Measurements from ENCODE around the gene NARF.
A peak's percentile ranks its signal among the peaks of the same experiment; 100 is the strongest.
"Not testable (repeated sequence)": the region's sequence is repeated elsewhere in the genome, so short reads cannot be mapped to it uniquely, and the experiment has no call there.

NARF gene

DNA sequence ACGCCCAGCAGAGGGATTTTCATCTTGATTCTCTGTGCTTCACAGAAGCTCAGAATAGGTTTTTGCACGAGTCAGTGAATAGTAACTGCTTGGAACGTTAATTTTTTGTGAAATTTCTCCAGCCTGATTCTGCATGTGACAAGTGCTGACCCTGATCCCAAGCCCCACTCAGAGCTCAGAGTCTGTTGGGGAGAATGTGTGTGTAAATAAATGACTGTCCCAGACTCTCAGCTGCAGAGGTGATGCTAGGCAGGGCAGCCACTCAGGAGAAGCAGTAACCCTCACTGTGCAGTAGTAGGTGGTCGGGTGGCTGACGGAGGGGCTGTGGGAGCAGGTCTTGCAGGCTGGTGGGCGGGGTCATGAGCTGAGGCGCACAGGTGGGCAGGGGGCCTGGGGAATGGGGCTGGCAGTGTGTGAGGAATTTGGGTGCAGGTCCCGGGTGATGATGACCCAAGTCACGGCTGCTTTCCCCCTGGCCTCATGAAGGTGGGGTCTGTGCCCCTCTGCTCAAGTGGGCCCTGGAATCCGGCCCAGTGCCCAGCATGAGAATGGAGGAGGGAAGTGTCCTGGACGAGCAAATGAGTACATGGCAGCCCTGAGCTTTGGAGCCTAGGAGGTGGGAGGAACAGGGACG, 44.7 kb downstream of the NARF start:
- DNase-seq (ENCODE audit: low spot score), result no peak

- no peak for DNase-seq (ENCODE audit: low spot score)
These were observed 45.3 kb downstream of the NARF start for GRCh38 chr17:82503728-82504308.

DNA sequence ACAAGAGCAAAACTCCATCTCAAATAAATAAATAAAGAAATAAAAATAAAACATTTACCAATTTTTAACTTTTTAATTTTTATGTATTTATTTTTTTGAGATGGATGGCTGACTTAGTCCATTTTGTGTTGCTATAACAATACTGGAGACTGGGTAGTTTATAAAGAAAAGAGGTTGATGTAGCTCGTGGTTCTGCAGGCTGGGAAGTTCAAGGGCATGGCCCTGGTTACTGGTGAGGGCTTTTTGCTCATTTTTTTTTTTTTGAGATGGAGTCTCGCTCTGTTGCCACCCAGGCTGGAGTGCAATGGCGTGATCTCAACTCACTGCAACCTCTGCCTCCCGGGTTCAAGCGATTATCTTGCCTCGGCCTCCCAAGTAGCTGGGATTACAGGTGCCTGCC, 46.8 kb downstream of the NARF start:
- no peak for DNase-seq (ENCODE audit: low spot score)

GRCh38 chr17:82506402-82506801, 47.9 kb downstream of the NARF start:
- peak; percentile 51 for DNase-seq (ENCODE audit: low spot score)

DNA sequence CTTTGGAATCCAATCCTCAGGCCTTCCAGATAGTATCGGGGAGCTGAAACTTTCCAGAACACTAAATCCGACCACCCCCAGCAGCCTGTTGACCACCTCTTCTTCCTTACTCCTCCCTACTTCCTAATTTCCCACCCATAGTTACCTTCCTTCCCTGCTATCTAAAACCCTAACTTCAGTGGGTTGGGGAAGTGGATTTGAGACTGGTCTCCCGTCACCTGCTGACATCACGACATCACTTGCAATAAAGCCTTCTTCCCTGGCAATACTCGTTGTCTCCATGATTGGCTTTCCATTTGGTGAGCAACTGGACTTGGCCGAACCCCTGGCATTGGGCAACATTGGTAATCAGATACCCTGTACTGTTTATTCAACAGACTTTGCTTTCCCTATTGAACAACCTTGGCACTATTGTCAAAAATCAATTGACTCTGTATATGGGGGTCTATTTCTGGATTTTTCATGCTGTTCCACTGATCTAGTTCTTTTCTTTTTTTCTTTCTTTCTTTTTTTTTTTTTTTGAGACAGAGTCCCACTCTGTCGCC, 49.2 kb downstream of the NARF start:
- no peak for DNase-seq (ENCODE audit: low spot score)

DNA sequence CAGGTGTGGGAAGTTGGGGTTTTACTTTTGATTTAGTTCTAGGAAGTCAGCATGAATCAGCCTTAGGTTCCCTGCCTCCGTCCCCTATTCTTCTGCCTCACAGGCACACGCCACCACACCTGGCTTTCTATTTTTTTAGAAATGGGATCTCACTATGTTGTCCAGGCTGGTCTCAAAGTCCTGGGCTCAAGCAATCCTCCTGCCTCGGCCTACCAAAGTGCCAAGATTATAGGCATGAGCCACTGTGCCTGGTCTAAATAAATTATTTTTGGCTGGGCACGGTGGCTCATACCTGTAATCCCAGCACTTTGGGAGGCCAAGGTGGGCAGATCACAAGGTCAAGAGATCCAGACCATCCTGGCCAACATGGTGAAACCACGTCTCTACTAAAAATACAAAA, 53.1 kb downstream of the NARF start:
- not testable (repeated sequence) for DNase-seq (ENCODE audit: low spot score)

DNA sequence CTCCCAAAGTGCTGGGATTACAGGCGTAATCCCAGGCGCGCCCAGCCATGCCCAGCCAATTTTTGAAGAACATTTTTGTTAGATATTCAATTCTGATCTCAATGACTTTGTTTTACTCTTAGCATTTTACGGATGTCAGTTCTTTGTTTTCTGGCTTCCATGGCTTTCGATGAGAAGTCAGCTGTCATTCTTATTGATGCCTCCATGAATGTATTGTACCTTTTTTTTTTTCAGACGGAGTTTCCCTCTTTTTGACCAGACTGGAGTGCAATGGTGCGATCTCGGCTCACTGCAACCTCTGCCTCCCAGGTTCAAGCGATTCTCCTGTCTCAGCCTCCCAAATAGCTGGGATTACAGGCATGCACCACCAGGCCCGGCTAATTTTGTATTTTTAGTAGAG, 55.3 kb downstream of the NARF start:
- DNase-seq (ENCODE audit: low spot score), result not testable (repeated sequence)

DNA sequence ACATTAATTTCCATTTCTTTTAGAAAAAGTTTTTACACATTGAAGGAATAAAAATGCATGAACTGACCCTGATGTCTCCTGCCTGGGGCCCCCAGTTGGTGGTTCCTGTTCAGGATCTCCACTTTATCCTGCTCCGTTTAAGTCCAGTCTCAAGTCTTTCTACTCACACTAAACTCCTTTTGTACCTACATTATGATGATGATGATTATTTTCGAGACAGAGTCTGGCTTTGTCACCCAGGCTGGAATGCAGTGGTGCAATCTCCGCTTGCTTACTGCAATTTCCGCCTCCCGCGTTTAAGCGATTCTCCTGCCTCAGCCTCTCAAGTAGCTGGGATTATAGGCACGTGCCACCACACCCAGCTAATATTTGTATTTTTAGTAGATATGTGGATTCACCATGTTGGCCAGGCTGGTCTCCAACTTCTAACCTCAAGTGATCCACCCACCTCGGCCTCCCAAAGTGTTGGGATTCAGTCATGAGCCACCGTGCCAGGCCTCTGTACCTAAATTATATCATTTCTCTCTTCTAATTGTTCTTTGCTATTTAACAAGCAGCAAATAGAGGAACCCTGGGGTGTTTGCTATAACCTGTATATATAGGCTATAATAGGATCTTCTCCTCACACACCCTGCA, 58.8 kb downstream of the NARF start:
- DNase-seq (ENCODE audit: low spot score), result no peak

GRCh38 chr17:82518826-82519810, 60.6 kb downstream of the NARF start, which contains the start of gene FOXK2:
Gene FOXK2, plus strand, starts transcription at chr17:82519732. Its CDS starts 157 bp downstream, at chr17:82519889.
- DNase-seq (ENCODE audit: low spot score), result peak; percentile 100

- DNase-seq (ENCODE audit: low spot score), result peak; percentile 49
These were observed 61.7 kb downstream of the NARF start for GRCh38 chr17:82519971-82520903.

GRCh38 chr17:82524540-82524939, 66.0 kb downstream of the NARF start:
- no peak for DNase-seq (ENCODE audit: low spot score)

- no peak for DNase-seq (ENCODE audit: low spot score)
These were observed 67.2 kb downstream of the NARF start for GRCh38 chr17:82525712-82526111.

DNA sequence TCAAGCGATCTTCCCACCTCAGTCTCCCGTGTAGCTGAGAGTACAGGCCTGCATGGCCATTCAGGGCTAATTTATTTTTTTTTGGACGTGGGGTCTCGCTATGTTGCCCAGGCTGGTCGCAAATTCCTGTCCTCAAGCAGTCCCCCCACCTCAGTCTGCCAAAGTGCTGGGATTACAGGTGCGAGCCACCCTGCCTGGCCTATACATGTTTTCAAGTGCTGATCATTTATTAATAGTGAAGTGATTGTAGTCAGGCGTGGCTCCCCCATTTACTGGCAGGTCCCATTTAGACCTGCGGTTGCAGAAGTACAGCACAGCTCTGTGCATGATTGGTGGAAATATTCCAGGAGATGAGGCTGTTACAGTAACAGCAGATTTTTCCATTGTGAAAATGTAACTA, 69.4 kb downstream of the NARF start:
- DNase-seq (ENCODE audit: low spot score), result no peak

GRCh38 chr17:82528484-82529265, 70.1 kb downstream of the NARF start:
- DNase-seq (ENCODE audit: low spot score), result no peak

DNA sequence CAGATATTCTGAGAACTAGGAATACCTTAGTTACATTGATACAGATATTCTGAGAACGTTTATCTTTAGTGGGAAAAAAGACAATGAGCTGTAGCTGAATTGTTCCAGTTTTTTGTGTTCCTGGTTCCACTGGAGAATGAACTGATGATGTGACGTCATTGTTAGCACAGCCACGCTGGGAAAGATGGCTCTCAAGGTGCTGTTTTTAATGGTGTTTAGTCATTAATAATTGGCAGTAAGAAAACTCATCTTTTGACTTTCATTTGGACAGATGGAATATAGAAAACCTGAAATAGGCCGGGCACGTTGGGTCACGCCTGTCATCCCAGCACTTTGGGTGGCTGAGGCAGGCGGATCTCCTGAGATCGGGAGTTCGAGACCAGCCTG, 71.4 kb downstream of the NARF start:
- no peak for DNase-seq (ENCODE audit: low spot score)

- DNase-seq (ENCODE audit: low spot score), result no peak
These were observed 72.9 kb downstream of the NARF start for GRCh38 chr17:82531431-82531881.

DNA sequence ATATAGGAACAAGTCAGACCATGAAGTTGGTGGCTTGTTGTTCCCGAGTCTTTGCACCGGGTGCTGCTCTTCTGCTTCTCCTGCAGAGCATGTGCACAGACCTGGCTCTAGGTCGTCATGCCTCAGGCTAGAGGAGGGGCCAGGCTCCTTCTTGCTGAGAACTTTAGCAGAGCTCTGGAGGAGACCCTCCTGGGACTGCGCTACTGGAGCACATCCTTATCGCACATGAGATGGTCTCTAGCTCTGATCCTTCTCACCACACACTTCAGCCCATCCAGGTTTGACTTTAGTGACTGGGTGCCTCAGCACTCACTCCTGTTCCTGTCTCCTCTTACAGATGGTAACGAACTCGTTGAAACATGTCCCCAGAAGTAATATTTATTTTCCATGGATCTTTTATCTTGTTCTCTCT, 75.9 kb downstream of the NARF start:
- no peak for DNase-seq (ENCODE audit: low spot score)

DNA sequence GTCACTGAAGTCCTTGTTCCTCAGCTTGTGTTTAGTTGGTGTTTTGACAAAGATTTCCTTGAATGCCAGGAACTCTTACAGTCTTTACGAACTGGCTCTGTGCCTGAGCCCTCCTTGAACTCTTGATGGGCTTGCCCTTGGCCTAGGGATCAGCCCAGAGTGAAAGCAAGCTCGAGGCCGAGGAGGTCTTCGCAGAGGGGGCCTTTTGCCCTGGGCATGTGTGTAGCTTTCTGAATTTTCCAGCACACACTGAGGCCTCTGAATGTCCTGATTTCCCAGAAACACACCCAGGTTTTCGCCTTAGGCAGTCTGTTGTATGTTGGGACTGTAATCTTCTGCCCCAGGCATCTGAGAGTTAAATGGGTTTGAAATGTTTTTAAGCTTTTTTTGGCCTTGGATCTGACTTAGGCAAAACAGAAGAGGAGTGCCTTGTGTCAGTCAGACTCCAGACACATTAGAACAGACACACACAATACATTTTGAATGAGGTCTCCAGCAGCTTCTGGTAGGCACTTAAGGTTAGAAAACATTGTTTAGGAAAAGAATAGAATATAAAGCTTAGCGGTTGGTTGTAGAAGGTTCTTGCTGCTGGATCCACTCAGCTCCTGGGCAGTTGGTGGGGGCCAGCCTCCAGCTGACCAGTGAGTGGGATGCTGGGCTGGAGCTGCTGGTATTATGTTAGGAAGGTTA, 78.1 kb downstream of the NARF start:
- no peak for DNase-seq (ENCODE audit: low spot score)

DNA sequence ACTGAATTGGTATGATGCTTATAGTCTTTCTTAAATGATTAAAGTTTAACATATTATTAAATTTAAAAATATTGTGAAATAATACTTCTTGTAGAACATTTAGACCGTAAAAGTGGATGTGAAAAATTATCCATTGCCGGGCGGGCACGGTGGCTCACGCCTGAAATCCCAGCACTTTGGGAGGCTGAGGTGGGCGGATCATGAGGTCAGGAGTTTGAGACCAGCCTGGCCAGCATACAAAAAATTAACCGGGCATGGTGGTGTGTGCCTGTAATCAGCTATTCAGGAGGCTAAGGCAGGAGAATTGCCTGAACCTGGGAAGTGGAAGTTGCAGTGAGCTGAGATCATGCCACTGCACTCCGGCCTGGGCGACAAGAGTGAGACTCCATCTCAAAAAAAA, 78.7 kb downstream of the NARF start:
- not testable (repeated sequence) for DNase-seq (ENCODE audit: low spot score)

Data from germinal center (tissue), 1 donor.